ENCODE measurements around the gene MT1E. TPM values are rescaled to one million over a fixed set of nuclear protein-coding genes. Genes with fewer than 3 reads are reported as not detected.

The MT1E gene
- total and polyA plus RNA-seq, 2 of the 8 experiments (the other 6 are each of a cell fraction or from before 2014, with no cell fraction given): 7.9 to 117 TPM

- no peak for TF ChIP-seq KDM5A (IDR thresholded peaks at IDR 0.05; ENCODE audit: low read length)
These were observed 1.9 kb upstream of the MT1E start (continued) for GRCh38 chr16:56623637-56624036.
